Endothelial cell of umbilical vein (primary cell): ENCODE measurements around the gene KRTAP10-12. TPM values are rescaled to one million over a fixed set of nuclear protein-coding genes. Genes with fewer than 3 reads are reported as not detected.

Experiments used
- BruUV-seq: library from RNA; stranded (reverse); fragments of 400-500 nt; replicated peaks from 2 replicates; lab custom pipeline; 2021; lab: Mats Ljungman, UMichigan
- CTCF ChIA-PET: fragments of 300-600, 350-600 bp; sonication (Branson Sonifier 250); formaldehyde crosslinking; loops from one replicate; lab custom pipeline; 2021; ENCODE audit warnings: antibody characterized with exemption, inconsistent platforms; lab: Charles Lee
- POLR2A ChIA-PET: fragments of 300-600, 350-600 bp; sonication (Branson Sonifier 250); formaldehyde crosslinking; loops from one replicate; lab custom pipeline; 2021; ENCODE audit warnings: antibody characterized with exemption, inconsistent platforms; lab: Charles Lee
- DNase-seq: peaks from one replicate; pipeline ENCODE4 v3.0.0-alpha.2; 2011; ENCODE audit warnings: low read depth, low spot score
- FAIRE-seq: peaks from 2 replicates; lab custom pipeline; 2011; peaks lifted over from hg19 to GRCh38; lab: Jason Lieb, UNC
- H2AFZ ChIP-seq: 2 replicates; pipeline ENCODE4 v1.6.0; 2012; ENCODE audit warnings: low read depth, low read length, control low read depth, inconsistent platforms
- H3K27ac ChIP-seq: 2 replicates; pipeline ENCODE4 v1.5.1; 2011; ENCODE audit warnings: low read depth, mild to moderate bottlenecking, control low read depth, low read length, moderate library complexity; ENCODE audit not compliant: insufficient read depth
- H3K27me3 ChIP-seq, 2 experiments: 2 replicates each; pipeline versions ENCODE4 v1.6.0 to v1.6.1; 2011; ENCODE audit warnings: low read length in 2 of 2, mixed read lengths in 1 of 2; ENCODE audit not compliant: control insufficient read depth in 2 of 2, insufficient read depth in 2 of 2
- H3K36me3 ChIP-seq, 2 experiments: 2 replicates in 1 of 2; 3 replicates in 1 of 2; pipeline ENCODE4 v1.5.1; 2011; ENCODE audit warnings: low read length in 2 of 2, mild to moderate bottlenecking in 1 of 2, moderate library complexity in 1 of 2; ENCODE audit not compliant: control insufficient read depth in 2 of 2, insufficient read depth in 2 of 2; ENCODE audit errors: extremely low read depth in 1 of 2
- H3K4me1 ChIP-seq: 3 replicates; pipeline ENCODE4 v1.5.1; 2011; ENCODE audit warnings: mild to moderate bottlenecking, low read length; ENCODE audit not compliant: control insufficient read depth, insufficient read depth; ENCODE audit errors: extremely low read depth
- H3K4me2 ChIP-seq: 2 replicates; pipeline ENCODE4 v1.6.1; 2011; ENCODE audit warnings: low read length, control low read depth, mixed read lengths; ENCODE audit not compliant: insufficient read depth
- H3K4me3 ChIP-seq, 3 experiments: fragments of 200-600 bp in 1 of 3; sonication (generic), shearing (Covaris generic) in 1 of 3; replicated peaks in 1 of 3; 2 replicates each; pipeline ENCODE4 v1.5.1; 2011 to 2016; ENCODE audit warnings: control low read depth in 3 of 3, low read length in 3 of 3, mild to moderate bottlenecking in 2 of 3, inconsistent platforms in 1 of 3, low read depth in 1 of 3, moderate library complexity in 1 of 3; ENCODE audit not compliant: insufficient read depth in 1 of 3
- H3K79me2 ChIP-seq: 2 replicates; pipeline ENCODE4 v1.6.0; 2012; ENCODE audit warnings: low read length, inconsistent platforms; ENCODE audit not compliant: control insufficient read depth, insufficient read depth
- H3K9ac ChIP-seq: replicated peaks from 2 replicates; pipeline ENCODE3; 2011; ENCODE audit warnings: low read length, control low read depth; ENCODE audit not compliant: insufficient read depth; ENCODE audit errors: extremely low read depth
- H3K9me1 ChIP-seq: replicated peaks from 3 replicates; pipeline ENCODE4 v1.6.0; 2011; ENCODE audit warnings: mild to moderate bottlenecking, low read length; ENCODE audit not compliant: control insufficient read depth, insufficient read depth; ENCODE audit errors: extremely low read depth
- H3K9me3 ChIP-seq: replicated peaks from 2 replicates; pipeline ENCODE4 v1.5.1; 2012; ENCODE audit warnings: low read length, inconsistent platforms; ENCODE audit not compliant: control insufficient read depth, insufficient read depth
- H4K20me1 ChIP-seq: replicated peaks from 2 replicates; pipeline ENCODE3; 2011; ENCODE audit warnings: mild to moderate bottlenecking, low read length; ENCODE audit not compliant: control insufficient read depth, insufficient read depth; ENCODE audit errors: extremely low read depth
- CTCF ChIP-seq, 2 donors: IDR thresholded peaks; 1 replicate in 1 of 2; 2 replicates in 1 of 2; pipeline ENCODE4 v1.5.1; 2011; ENCODE audit warnings: low read length in 2 of 2, mild to moderate bottlenecking in 2 of 2, moderate library complexity in 2 of 2, control low read depth in 1 of 2, inconsistent platforms in 1 of 2, low read depth in 1 of 2; ENCODE audit not compliant: insufficient read depth in 1 of 2; ENCODE audit errors: extremely low read depth in 1 of 2
- EZH2 ChIP-seq: IDR thresholded peaks from 2 replicates; pipeline ENCODE4 v1.6.1; 2012; ENCODE audit warnings: borderline replicate concordance, low read depth, mild to moderate bottlenecking, moderate library complexity, low read length, inconsistent platforms; ENCODE audit not compliant: severe bottlenecking
- FOS ChIP-seq: IDR thresholded peaks from 2 replicates; pipeline ENCODE4 v1.6.1; 2011; ENCODE audit warnings: mild to moderate bottlenecking, low read length, moderate library complexity, borderline replicate concordance; ENCODE audit not compliant: insufficient read depth
- GATA2 ChIP-seq: IDR thresholded peaks from 2 replicates; pipeline ENCODE4 v1.7.0; 2011; ENCODE audit warnings: low read depth, mild to moderate bottlenecking, moderate library complexity, mixed read lengths, low read length; ENCODE audit not compliant: insufficient read length, insufficient read depth
- JUN ChIP-seq: IDR thresholded peaks from 2 replicates; pipeline ENCODE4 v1.6.1; 2011; ENCODE audit warnings: borderline replicate concordance, low read depth; ENCODE audit not compliant: insufficient read length, insufficient read depth
- MYC ChIP-seq: IDR thresholded peaks from one replicate; pipeline ENCODE4 v1.6.1; 2011; ENCODE audit warnings: mild to moderate bottlenecking, low read depth, low read length
- POLR2A ChIP-seq: IDR thresholded peaks from 2 replicates; pipeline ENCODE4 v1.6.1; 2012; ENCODE audit warnings: low read depth, mild to moderate bottlenecking, control low read depth, low read length
- POLR2AphosphoS5 ChIP-seq: IDR thresholded peaks from 2 replicates; pipeline ENCODE4 v1.6.1; 2012; ENCODE audit warnings: low read depth, mild to moderate bottlenecking, control low read depth, low read length, moderate library complexity; ENCODE audit not compliant: insufficient read depth
- dilution Hi-C: fragments of 300-500 bp; cut with MboI; formaldehyde crosslinking; loops from one replicate; pipeline ENCODE4 v1.15.0; 2019; ENCODE audit warnings: low sequenced_read_pairs; ENCODE audit not compliant: extremely low pct_ligation_motif_present
- intact Hi-C: fragments of 100-400 bp; cut with micrococcal nuclease; formaldehyde crosslinking; loops from one replicate; pipeline ENCODE4 v1.10.0; 2022
- polyA plus RNA-seq, 4 experiments: library from polyadenylated mRNA; depleted of rRNA in 3 of 4; stranded (reverse) in 3 of 4; unstranded in 1 of 4; fragments of >200 nt; gene quantifications; 2 replicates each; pipeline versions ENCODE4 v1.2.1 to v1.2.3, GENCODE V29; 2011 to 2012; ENCODE audit warnings: missing spikeins in 1 of 4
- total RNA-seq: library from RNA; stranded (reverse); gene quantifications from 2 replicates; pipeline ENCODE4 v1.2.3, GENCODE V29; 2021
- TF ChIP-seq, protein P1 (sequence below): IDR thresholded peaks from 2 replicates; pipeline ENCODE4 v1.6.1; 2011; ENCODE audit not compliant: insufficient read depth, insufficient read length

The KRTAP10-12 gene
- total and polyA plus RNA-seq, 2 donors (not counting 3 experiments of a cell fraction or from before 2014, with no cell fraction given): not detected

DNA sequence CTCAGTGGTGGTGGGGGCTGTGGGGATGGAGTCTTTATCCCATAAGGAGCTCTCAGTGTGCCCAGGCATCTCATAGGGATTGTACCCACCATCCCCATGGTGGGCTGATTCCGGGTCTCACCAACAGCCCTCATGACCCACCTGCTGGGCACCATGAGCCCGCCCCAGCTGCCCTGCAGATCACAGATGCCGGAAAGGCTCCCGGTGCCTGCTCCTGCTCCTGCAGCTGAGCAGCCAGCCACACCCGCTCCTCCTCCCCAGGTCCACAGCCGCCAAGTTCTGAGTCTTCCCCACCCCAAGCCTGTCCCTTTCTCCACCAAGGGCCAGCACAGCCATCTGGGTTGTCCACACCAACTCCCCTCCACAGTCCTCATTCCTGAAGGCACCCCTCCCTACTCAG, 29.9 kb downstream of the KRTAP10-12 start:
- Histone ChIP-seq H3K9me3 (no peaks in the 10 kb centered on the region), H3K36me3 (no peaks in the 10 kb centered on the region), H3K9ac (no peak overlapping the region), H3K4me1 (no peaks in the 10 kb centered on the region), H3K9me1 (no peaks in the 10 kb centered on the region), H3K4me2 (no peak overlapping the region), H2AFZ (no peak overlapping the region), H4K20me1 (no peaks in the 10 kb centered on the region), H3K27ac (no peak overlapping the region), H3K79me2 (no peaks in the 10 kb centered on the region), H3K4me3 (no peak overlapping the region), H3K27me3 (peaks cover 24 to 31% of the 10 kb centered on the region in 2 experiments)
- dilution Hi-C loops (no loop called here), intact Hi-C loops (no loop called here)
- DNase-seq: no peak
- TF ChIP-seq POLR2AphosphoS5 (no peak), EZH2 (no peak), MYC (no peak), FOS (no peak)
- TF ChIP-seq, protein P1, sequence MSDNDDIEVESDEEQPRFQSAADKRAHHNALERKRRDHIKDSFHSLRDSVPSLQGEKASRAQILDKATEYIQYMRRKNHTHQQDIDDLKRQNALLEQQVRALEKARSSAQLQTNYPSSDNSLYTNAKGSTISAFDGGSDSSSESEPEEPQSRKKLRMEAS: no peak
- CTCF ChIA-PET: no interaction called here
- no TSS peak for BruUV-seq
- no peak for FAIRE-seq
- POLR2A ChIA-PET: no interaction called here

GRCh38 chr21:44727321-44727720, 30.3 kb downstream of the KRTAP10-12 start:
- Histone ChIP-seq H4K20me1 (no peaks in the 10 kb centered on the region), H3K9me1 (no peaks in the 10 kb centered on the region), H3K27ac (no peak overlapping the region), H3K4me2 (no peak overlapping the region), H3K4me1 (no peaks in the 10 kb centered on the region), H3K9me3 (no peaks in the 10 kb centered on the region), H3K27me3 (peaks cover 24 to 31% of the 10 kb centered on the region in 2 experiments), H3K4me3 (no peak overlapping the region), H3K36me3 (no peaks in the 10 kb centered on the region), H3K79me2 (no peaks in the 10 kb centered on the region), H3K9ac (no peak overlapping the region), H2AFZ (no peak overlapping the region)
- dilution Hi-C loops: no loop called here
- no TSS peak for BruUV-seq
- FAIRE-seq (no peak), DNase-seq (no peak)
- CTCF ChIA-PET: no interaction called here
- TF ChIP-seq POLR2A (no peak), MYC (no peak), JUN (no peak), POLR2AphosphoS5 (no peak), FOS (no peak), CTCF (IDR thresholded peaks at IDR 0.05; ENCODE audit: extremely low read depth in 1 of 2, insufficient read depth in 1 of 2, low read depth in 1 of 2, low read length in 2 of 2) (no peak), GATA2 (no peak), EZH2 (no peak)
- TF ChIP-seq, protein P1: no peak
- intact Hi-C loops: no loop called here
- POLR2A ChIA-PET: no interaction called here
